Spleen (tissue), 7 donors: ENCODE measurements around the gene MTCP1.

Experiments
- CTCF ChIP-seq, 11 experiments: fragments of 200-600 bp in 7 of 11; fragments of 450-650 bp in 4 of 11; sonication (generic) in 4 of 11; IDR thresholded peaks in 8 of 11; conservative IDR thresholded peaks in 3 of 11; 1 replicate in 7 of 11; 2 replicates in 4 of 11; pipeline versions ENCODE4 v1.4.0 to v1.8.0; 2016 to 2021; ENCODE audit warnings: antibody characterized with exemption in 11 of 11, inconsistent platforms in 4 of 11, mild to moderate bottlenecking in 1 of 11
- POLR2AphosphoS5 ChIP-seq, 3 donors: sonication (generic); formaldehyde crosslinking; IDR thresholded peaks; one replicate each; pipeline ENCODE4 v1.5.1; 2017; ENCODE audit warnings: antibody characterized with exemption in 3 of 3
- donor health status: DM: no; HTN: no; CAD: no; lungs with moderate emphysema.
- donor health status: DM: no; HTN: no; CAD: no.
- donor health status: DM: no; HTN: no; CAD: no.

- TF ChIP-seq POLR2AphosphoS5 (IDR thresholded peaks at IDR 0.05), result no peak
- TF ChIP-seq CTCF (IDR thresholded peaks at IDR 0.05 in 8 of 11, conservative IDR thresholded peaks at IDR 0.05 in 3 of 11), result no peak
Measured at GRCh38 chrX:155054255-155054654, 16.7 kb downstream of the MTCP1 start.
